ENCODE data around the gene RHBDL2. TPM values are rescaled to one million over a fixed set of nuclear protein-coding genes. Genes with fewer than 3 reads are reported as not detected.
"Not testable (repeated sequence)": the region's sequence is repeated elsewhere in the genome, so short reads cannot be mapped to it uniquely, and the experiment has no call there.

Gene RHBDL2
- total RNA-seq, 1 donor from 2014 or later: 1.1 TPM

DNA sequence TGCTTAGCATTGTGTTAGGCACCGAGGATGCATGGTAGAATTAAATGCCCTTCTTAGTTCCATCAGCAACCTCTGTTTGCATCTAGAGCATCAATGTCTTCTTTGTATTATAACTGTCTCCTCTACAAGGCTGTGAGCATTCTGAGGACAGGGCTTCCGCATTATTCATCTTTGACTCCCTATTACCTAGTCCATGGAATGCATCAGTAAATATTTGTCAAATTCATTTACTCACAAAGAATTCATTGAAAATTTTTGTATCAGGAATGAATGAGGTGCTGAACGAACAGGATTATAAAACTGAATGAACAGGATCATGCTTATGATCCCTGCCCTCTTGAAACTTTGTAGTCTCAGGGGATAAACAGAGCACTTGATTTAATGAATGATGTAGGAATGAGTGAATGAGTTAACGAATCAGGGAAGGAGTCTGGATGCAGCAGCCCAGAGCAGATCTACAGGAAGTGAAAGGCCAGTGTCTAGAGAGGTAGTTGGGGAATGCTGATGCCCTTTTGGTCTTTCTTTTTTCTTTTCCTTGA is 2.8 kb downstream of the RHBDL2 start:
- DNase-seq (ENCODE audit: low spot score): no peak

- DNase-seq (ENCODE audit: low spot score): no peak
Measured at GRCh38 chr1:38932571-38932970, 9.1 kb downstream of the RHBDL2 start.

- no peak for DNase-seq (ENCODE audit: low spot score)
Measured at GRCh38 chr1:38929476-38929875, 12.2 kb downstream of the RHBDL2 start.

- no peak for DNase-seq (ENCODE audit: low spot score)
Measured at GRCh38 chr1:38929054-38929453, 12.6 kb downstream of the RHBDL2 start.

DNA sequence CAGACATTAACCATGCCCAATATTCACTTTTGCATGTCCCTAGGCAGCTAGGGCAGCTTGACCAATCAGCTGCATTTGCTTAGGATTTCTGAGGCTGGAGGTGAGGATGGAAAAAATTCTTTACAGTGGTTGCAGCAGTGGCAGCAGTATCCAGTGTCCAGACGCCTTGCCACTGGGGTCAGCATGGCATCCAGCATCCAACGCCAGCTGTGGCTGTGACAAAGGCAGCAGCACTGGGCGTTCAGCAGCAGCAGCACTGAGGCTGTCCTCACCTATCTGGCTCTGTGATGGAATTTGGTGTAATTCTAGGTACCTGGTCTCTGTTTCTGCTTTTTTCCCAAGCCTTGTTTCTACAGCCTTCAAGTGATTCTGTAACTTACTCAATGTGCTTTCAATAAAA is 15.5 kb downstream of the RHBDL2 start:
- no peak for DNase-seq (ENCODE audit: low spot score)

GRCh38 chr1:38925391-38925790 is 16.2 kb downstream of the RHBDL2 start:
- DNase-seq (ENCODE audit: low spot score): no peak

DNA sequence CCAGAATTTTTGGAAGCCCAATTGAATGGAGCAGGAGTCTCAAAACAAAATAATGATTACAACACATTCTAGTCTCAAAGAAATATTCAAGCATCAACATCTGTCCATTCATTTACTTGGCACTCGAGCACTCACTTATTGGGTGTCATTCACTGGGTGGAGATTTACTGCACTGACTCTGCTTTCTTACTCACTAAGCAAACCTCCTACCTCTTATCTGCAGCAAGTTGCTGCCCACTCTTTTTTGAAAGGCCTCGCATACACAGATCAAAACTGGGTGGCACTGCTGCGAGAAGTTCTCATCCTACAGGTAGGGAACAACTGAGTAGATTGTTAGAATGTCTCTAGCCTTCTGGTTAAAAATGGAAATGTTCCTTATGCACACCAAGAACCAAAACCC is 18.0 kb downstream of the RHBDL2 start:
- DNase-seq (ENCODE audit: low spot score): no peak

GRCh38 chr1:38919130-38919529 is 22.5 kb downstream of the RHBDL2 start:
- DNase-seq (ENCODE audit: low spot score): no peak

GRCh38 chr1:38918568-38918967 is 23.1 kb downstream of the RHBDL2 start:
- DNase-seq (ENCODE audit: low spot score): no peak

DNA sequence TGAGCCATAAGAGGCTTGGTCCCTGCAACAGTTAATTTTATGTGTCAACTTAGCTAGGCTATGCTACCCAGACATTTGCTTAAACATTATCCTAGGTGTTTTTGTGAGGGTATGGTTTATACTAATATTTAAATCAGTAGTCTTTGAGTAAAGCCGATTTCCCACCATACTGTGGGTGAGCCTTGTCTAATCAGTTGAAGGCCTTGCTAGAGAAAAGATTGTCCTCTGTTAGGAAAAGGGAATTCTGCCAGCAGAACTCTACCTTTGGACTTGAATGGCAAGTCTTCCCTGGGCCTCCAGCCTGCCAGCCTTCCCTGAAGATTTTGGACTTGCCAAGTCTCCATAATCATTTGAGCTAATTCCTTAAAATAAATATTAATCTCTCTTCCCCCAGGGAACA is 23.9 kb downstream of the RHBDL2 start:
- no peak for DNase-seq (ENCODE audit: low spot score)

DNA sequence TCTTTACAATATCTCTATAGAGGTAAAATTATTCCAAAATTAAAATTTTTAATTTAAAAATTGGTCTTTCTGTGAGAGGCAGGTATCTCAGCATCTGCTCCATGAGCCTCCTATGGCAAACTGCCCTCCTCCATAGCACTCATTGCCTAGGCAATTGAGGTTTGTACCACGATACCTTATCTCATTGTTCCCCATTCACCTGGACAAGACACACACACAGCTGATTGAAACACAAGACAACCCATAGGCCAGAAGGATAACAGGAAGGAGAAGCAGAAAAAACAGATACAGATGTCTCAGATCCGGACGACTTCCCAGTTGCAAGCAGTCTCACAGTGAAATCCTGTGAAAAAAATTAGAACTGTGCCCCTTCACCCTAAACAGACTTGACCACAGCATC is 24.3 kb downstream of the RHBDL2 start:
- DNase-seq (ENCODE audit: low spot score): no peak

DNA sequence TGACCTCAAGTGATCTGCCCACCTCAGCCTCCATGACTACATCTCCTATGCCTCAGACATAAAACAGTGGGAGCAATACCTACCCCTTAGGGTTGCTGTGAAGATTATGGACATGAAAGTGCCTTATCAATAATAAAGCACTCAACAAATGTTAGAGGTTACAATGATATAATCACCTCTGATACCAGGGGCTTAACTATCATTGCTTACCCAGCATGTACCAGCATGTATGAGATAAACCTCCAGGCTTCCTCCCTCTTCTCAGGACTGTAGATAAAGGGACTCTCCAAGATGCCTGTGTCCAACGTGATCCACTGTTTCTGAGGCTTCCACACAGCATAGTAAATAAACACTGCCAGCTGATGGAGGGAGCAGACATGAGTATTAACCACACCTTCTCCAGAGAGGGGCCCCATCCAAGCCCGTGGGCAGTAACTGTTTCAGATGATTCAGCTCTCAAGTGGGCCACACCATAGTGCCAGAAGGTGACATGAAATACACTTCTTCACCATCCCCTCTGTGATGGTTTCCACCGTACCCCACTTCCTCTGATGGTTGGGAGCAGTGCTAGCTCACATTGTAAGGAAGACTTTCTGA is 26.2 kb downstream of the RHBDL2 start:
- no peak for DNase-seq (ENCODE audit: low spot score)

DNA sequence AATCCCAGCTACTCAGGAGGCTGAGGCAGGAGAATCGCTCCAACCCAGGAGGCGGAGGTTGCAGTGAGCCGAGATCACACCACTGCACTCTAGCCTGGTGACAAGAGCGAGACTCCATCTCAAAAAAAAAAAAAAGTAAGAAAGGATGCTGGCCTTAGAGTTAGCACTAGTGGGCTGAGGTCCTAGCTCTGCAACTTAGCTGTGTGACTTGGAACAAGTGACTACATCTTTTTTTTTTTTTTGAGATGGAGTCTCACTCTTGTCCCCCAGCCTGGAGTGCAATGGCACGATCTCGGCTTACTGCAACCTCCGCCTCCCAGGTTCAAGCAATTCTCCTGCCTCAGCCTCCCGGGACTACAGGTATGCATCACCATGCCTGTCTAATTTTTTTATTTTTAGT is 26.7 kb downstream of the RHBDL2 start:
- not testable (repeated sequence) for DNase-seq (ENCODE audit: low spot score)

DNA sequence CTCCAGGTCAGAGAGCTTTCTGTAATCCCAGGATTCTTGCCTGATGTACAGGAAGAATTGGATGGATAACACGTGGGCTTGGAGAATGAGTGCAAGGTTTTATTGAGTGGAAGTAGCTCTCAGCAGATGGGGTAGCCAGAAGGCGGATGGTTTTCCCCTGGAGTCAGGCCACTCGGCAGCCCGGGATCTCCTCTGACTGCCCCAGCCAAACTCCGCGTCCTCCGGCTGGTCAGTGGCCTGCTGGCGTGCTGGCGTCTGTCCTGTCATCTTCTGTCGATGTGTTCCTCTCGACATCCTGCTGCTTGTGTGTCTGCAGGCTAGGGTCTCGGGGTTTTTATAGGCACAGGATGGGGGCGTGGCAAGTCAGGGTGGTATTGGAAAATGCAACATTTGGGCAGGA is 32.8 kb downstream of the RHBDL2 start:
- no peak for DNase-seq (ENCODE audit: low spot score)

GRCh38 chr1:38905985-38906384 is 35.6 kb downstream of the RHBDL2 start:
- DNase-seq (ENCODE audit: low spot score): no peak

GRCh38 chr1:38899560-38899959 is 42.1 kb downstream of the RHBDL2 start:
- no peak for DNase-seq (ENCODE audit: low spot score)

DNA sequence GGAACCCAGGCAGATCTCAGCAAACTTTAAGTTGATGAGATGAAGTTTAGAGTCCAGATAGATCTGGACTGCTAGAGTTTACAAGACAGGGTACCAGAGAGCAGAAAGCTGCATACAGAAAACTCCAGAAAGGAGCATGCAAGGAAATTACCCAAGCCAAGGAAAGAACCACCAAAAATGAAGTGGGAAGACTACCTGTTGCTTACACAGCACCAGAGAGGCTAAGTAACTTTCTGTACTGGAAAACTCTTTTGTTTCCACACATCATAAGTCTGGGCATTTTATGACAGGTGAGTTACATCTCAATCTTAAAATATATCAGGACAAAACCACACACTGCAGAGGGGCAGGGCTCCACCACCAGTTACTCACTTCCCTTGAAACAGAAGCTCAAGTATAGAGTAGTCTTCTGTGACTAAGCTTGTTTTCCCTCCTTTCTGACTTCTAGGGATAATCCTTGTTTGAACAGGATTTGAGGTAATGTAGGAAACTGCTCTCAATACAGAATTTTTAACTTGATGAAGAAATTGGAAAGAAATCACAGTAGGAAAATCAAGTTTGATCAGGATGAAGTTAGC is 42.9 kb downstream of the RHBDL2 start:
- DNase-seq (ENCODE audit: low spot score): no peak

DNA sequence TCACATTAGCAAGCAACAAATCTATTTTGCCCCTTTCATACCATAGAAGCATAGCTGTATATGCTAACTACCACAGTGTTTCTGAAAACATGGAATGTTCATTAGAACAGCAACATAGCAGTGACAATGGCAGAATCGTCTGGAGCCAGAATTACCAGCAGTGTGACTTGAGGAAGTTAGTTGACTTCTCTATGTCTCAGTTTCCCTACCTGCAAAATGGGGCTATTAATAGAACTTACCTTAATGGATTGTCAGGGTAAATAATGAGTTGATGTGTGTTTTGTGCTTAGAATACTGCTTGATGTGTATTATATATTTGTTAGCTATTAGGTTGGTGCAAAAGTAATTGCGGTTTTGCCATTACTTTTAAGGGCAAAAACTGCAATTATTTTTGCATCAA is 45.5 kb downstream of the RHBDL2 start:
- no peak for DNase-seq (ENCODE audit: low spot score)

- DNase-seq (ENCODE audit: low spot score): no peak
Measured at GRCh38 chr1:38892976-38893375, 48.7 kb downstream of the RHBDL2 start.

DNA sequence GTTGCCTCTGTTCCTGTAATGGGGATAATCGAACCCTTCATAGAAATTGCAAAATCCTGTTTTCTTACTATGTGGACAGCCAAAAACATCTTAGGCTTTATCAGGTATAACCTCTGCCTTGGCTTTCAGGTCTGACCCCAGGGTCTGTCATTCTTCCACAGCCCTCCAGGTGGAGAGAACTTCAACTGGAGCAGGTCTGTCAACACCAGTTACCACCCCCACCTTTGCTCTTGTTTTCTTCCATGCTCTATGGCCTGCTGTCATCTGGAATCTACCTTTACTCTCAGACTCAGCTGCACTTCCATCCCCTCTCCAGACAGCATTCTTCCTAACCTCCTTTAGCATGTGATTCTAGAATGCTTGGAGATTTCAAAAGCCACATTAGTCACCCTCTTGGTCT is 49.9 kb downstream of the RHBDL2 start:
- no peak for DNase-seq (ENCODE audit: low spot score)

DNA sequence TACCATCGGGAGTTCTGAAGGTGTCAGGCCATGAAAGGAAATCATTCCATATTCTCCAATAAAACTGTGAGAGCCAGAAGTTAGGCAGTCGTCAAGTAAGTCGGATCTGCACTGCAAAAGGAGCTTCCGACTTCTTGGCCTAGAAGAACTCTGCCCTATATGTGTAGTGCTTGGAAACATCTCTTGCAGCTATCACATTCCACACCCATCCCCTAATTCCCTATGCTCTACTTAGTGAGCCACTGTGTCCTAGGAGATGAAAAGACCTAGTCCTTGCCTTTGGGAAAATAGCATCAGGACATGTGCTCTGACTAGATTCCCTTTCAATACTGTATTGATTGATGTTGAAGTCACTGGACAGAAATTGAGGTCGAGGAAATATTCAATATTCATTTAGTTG is 52.0 kb downstream of the RHBDL2 start:
- DNase-seq (ENCODE audit: low spot score): no peak

- no peak for DNase-seq (ENCODE audit: low spot score)
Measured at GRCh38 chr1:38888423-38889333, 53.0 kb downstream of the RHBDL2 start.
